GM12892 (cell line): ENCODE data around the gene NAPSA.
"Not testable (repeated sequence)": the region's sequence is repeated elsewhere in the genome, so short reads cannot be mapped to it uniquely, and the experiment has no call there.

ENCODE experiments used
- DNase-seq: peaks from one replicate; pipeline ENCODE4 v3.0.0; 2011; ENCODE audit not compliant: insufficient read length
- FAIRE-seq: peaks from 2 replicates; lab custom pipeline; 2011; peaks lifted over from hg19 to GRCh38; lab: Jason Lieb, UNC
- POLR2A ChIP-seq: IDR thresholded peaks from 2 replicates; pipeline ENCODE4 v1.6.1; 2011; ENCODE audit warnings: low read depth, low read length, control low read depth
- POLR2AphosphoS5 ChIP-seq: IDR thresholded peaks from 2 replicates; pipeline ENCODE4 v1.6.1; 2011; ENCODE audit warnings: low read depth, low read length, control low read depth
- TAF1 ChIP-seq: IDR thresholded peaks from 2 replicates; pipeline ENCODE4 v1.6.1; 2011; ENCODE audit warnings: low read depth, mild to moderate bottlenecking, control low read depth, low read length, borderline replicate concordance

The NAPSA gene

GRCh38 chr19:50398675-50399367 lies 33.4 kb upstream of the NAPSA start:
- FAIRE-seq (no peak), DNase-seq (no peak)
- TF ChIP-seq POLR2A (no peak), POLR2AphosphoS5 (no peak), TAF1 (no peak)

DNA sequence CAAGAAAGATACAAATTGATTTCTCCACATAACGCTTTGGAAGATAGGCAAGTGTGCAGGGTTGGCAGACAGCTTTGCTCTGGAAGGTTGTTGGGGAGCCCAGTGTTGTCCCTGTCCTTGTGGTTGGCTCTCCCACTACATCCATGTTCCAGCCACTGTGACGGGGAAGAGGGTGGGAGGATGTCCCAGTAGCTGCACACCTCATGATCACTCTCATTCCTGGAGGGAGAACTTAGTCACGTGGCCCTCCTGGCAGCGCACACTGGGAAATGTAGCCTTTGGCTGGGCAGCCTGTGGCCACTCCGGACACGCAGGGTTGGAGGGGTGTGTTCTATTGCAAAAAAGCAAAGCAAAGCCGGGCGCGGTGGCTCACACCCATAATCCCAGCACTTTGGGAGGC lies 28.6 kb upstream of the NAPSA start:
- TF ChIP-seq POLR2A (no peak), POLR2AphosphoS5 (no peak), TAF1 (no peak)
- no peak for FAIRE-seq

GRCh38 chr19:50393589-50393988 lies 28.1 kb upstream of the NAPSA start:
- no peak for DNase-seq
- no peak for TF ChIP-seq TAF1
- TF ChIP-seq POLR2AphosphoS5: no peak
- no peak for TF ChIP-seq POLR2A
- no peak for FAIRE-seq

More for the DNA sequence above, 28.6 kb upstream of the NAPSA start:
- DNase-seq: no peak

DNA sequence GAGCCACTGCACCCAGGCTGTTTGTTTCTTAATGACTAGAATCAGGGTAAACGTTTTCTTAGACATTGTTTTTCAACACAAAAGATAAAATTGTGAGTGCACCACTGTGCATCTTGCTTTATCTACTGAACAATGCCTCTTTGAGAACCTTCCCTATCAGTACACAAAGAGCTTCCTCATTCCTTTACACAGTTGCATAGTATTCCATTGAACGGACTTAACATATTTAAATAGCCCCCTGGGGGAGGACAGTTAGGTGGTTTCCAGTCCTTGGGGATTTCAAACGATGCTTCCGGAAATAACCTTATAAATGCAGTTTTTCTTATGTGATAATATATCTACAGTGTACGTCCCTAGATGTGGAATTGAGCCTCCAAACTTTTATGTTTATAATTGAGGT lies 27.3 kb upstream of the NAPSA start:
- FAIRE-seq (no peak), DNase-seq (no peak)
- no peak for TF ChIP-seq TAF1
- TF ChIP-seq POLR2AphosphoS5: no peak
- no peak for TF ChIP-seq POLR2A

- not testable (repeated sequence) for DNase-seq, FAIRE-seq
Measured at GRCh38 chr19:50390952-50391351, 25.5 kb upstream of the NAPSA start.

DNA sequence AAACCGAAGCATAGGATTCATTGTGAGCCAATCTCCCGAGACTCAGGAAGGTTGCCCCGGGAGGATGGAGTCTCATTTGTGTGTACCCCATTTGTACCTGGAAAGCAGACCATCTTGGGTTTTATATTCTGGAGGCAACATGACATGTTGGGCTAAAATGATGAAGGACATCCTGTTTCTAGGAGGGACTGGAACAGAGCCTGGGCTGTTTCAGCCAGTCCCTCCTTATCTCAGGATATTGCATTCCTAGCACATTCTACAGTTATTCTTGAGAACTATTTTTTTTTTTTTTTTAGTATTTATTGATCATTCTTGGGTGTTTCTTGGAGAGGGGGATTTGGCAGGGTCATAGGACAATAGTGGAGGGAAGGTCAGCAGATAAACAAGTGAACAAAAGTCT lies 24.9 kb upstream of the NAPSA start:
- not testable (repeated sequence) for FAIRE-seq, DNase-seq

DNA sequence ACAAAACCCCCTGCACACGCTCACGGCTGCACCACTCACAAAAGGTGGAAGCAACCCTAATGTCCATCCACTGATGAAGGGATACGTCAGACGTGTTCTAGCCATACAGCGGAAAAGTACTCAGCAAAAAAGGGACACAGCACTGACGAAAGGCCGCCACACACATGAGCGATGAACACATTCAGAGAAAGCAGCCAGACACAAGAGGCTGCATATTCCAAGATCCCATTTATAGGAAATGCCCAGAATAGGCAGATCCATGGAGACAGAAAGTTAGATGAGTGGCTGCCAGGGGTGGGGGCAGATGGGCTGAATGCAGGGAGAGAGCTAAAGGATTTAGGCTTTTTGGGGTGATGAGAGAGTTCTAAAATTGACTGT lies 22.4 kb upstream of the NAPSA start:
- FAIRE-seq: no peak
- DNase-seq: no peak
- TF ChIP-seq TAF1 (no peak), POLR2A (no peak), POLR2AphosphoS5 (no peak)

DNA sequence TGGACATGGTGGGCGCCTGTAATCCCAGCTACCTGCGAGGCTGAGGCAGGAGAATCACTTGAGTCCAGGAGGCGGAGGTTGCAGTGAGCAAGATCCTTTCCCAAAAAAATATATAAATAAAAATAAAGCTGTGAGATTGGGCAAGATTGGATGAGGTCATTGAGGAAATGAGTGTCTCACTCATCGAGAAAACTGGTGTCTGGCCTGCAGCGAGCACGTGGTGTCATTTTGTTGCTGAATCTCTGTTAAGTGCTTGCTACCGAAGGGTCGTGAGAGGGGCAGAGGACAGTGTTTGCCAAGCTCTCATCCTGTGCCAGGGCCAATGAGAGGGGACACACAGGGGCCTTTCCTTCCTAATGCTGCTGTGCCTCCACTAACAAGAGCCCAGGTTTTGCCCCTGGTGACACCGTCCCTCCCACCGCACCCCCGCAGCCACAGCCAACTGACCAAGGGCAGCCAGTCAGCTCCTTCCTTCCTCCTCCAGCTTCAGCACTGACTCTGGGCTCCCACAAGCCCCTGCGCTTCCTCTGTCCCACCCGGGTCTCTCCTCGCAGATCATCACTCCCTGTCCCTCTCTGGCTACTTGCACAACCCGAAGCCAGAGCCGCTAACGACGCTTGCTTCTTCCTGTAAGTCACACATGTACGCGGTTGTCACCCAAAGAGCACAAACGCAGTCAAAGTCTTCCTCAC lies 21.9 kb upstream of the NAPSA start:
- FAIRE-seq (no peak), DNase-seq (no peak)

DNA sequence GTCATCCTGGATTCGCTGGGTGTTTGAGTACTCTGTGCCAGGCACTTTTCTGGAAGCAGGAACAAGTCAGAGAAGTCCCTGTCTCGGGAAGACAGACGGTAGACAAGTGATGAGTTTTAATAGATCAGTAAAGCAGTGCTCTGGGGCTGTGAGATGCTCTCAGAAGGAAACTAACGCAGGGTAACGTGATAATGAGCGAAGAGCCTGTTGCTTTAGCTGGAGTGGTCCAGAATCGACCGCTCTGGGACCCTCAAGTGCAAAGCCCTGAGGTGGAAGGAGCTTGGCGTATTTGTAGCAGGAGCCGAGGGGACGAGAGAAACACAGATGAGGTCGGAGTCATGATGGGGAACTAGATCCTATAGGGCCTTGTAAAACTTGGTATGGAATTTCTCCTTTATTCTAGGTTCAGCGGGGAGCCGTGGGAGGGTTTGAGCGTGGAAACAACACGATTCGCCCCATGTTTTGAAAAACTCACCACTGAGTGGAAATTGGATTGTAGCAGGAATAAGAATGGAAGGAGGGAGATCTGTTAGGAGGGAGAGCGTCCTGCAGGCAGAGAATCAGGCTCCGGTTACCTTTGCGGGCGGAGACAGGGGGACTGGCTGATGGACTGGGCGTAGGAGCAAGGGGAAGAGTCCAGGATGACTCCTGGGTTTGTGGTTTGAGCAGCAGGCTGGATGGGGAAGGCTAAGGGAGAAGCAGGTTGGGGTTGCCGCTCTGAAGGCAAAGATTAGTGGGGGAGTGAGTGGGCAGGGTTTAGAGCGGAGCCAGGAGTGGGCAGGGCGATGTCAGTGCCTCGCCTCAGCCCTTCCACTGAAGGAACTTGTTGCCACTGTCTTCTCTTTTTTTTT lies 19.5 kb upstream of the NAPSA start:
- TF ChIP-seq POLR2AphosphoS5 (no peak), TAF1 (no peak), POLR2A (no peak)
- DNase-seq (no peak), FAIRE-seq (no peak)

More for the DNA sequence above, 21.9 kb upstream of the NAPSA start:
- TF ChIP-seq POLR2A (no peak), POLR2AphosphoS5 (no peak), TAF1 (no peak)

DNA sequence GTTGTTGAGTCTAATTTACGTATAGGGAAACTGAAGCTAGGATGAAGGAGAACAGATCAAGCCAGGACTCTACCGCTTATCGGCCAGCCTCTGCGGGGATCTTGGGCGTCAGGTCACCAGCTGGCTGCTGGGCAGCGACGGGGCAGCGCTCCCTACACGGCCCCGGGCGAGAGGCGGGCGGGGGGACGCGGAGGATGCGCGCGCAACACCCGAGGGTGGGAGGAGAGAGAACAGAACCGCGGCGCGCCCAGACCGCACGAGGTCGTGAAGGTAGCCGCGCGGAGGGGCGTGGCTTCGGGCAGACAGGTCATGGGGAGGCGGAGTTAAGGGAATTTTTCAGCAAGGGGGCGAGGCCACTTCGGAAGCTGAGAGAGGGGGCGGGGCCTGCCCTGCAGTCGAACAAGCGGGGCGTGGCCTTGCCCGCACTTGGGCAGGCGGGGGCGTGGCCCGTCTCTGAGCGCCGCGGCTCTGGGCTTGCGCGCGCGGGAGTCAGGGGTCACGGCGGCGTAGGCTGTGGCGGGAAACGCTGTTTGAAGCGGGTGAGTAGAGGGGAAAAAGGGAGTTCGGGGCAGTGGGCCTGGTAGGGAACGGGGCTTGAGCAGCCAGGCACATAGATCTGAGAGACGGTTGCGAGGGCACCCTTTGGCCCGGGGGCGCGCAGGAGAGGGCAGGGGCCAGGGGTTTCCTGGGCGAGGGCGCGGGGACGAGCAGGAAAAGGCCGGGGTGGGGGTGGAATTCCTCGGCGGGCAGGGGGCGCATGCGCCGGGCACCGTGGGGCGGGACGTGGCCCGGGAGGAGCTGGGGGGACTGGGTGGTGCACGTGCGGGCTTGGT lies 18.6 kb upstream of the NAPSA start, which contains the start of gene POLD1:
Gene POLD1 (plus strand): TSS at position 496 of the 833 bp plus-strand sequence. CDS start 14,505 bp downstream, outside the sequence.
- peak; percentile 100 for DNase-seq
- peak; percentile 99 for FAIRE-seq
- TF ChIP-seq TAF1 (no peak), POLR2A (peak; percentile 69; the same call in 1 of the 2 replicates), POLR2AphosphoS5 (peak; percentile 64)
